Keratinocyte (primary cell): ENCODE results near the gene SULF2. TPM values are rescaled to one million over a fixed set of nuclear protein-coding genes. Genes with fewer than 3 reads are reported as not detected.

Experiments used
- DNase-seq: peaks from one replicate; pipeline ENCODE4 v3.0.0-alpha.2; 2011; ENCODE audit warnings: low read depth, missing footprints, low spot score
- FAIRE-seq: peaks from 2 replicates; lab custom pipeline; 2011; peaks lifted over from hg19 to GRCh38; lab: Jason Lieb, UNC
- H2AFZ ChIP-seq: 2 replicates; pipeline ENCODE4 v1.6.0; 2012; ENCODE audit warnings: low read length, control low read depth, inconsistent platforms; ENCODE audit not compliant: control insufficient read depth
- H3K27ac ChIP-seq: 2 replicates; pipeline ENCODE4 v1.5.1; 2011; ENCODE audit warnings: low read length; ENCODE audit not compliant: control insufficient read depth, insufficient read depth
- H3K27me3 ChIP-seq: 3 replicates; pipeline ENCODE4 v1.6.0; 2011; ENCODE audit warnings: low read length; ENCODE audit not compliant: control insufficient read depth, insufficient read depth; ENCODE audit errors: extremely low read depth
- H3K36me3 ChIP-seq, 2 experiments: 2 replicates in 1 of 2; 3 replicates in 1 of 2; pipeline ENCODE4 v1.5.1; 2011; ENCODE audit warnings: low read length in 2 of 2, mild to moderate bottlenecking in 1 of 2; ENCODE audit not compliant: control insufficient read depth in 2 of 2, insufficient read depth in 2 of 2; ENCODE audit errors: extremely low read depth in 1 of 2
- H3K4me1 ChIP-seq: 3 replicates; pipeline ENCODE4 v1.5.1; 2011; ENCODE audit warnings: low read length; ENCODE audit not compliant: control insufficient read depth, insufficient read depth; ENCODE audit errors: extremely low read depth
- H3K4me2 ChIP-seq: 3 replicates; pipeline ENCODE4 v1.6.0; 2011; ENCODE audit warnings: low read depth, low read length; ENCODE audit not compliant: control insufficient read depth, insufficient read depth; ENCODE audit errors: extremely low read depth
- H3K4me3 ChIP-seq, 3 experiments: fragments of 200-600 bp in 1 of 3; sonication (generic) in 1 of 3; 2 replicates in 2 of 3; 3 replicates in 1 of 3; pipeline ENCODE4 v1.5.1; 2011 to 2016; ENCODE audit warnings: low read length in 3 of 3, mild to moderate bottlenecking in 3 of 3, control low read depth in 2 of 3, inconsistent platforms in 1 of 3, low read depth in 1 of 3, mixed read lengths in 1 of 3, mixed run types in 1 of 3, moderate library complexity in 1 of 3; ENCODE audit not compliant: control insufficient read depth in 2 of 3, insufficient read depth in 2 of 3; ENCODE audit errors: extremely low read depth in 1 of 3
- H3K79me2 ChIP-seq: 2 replicates; pipeline ENCODE4 v1.6.0; 2012; ENCODE audit warnings: low read length; ENCODE audit not compliant: control insufficient read depth, insufficient read depth
- H3K9ac ChIP-seq: 3 replicates; pipeline ENCODE4 v1.6.0; 2011; ENCODE audit warnings: low read length; ENCODE audit not compliant: control insufficient read depth, insufficient read depth; ENCODE audit errors: extremely low read depth
- H3K9me1 ChIP-seq: 3 replicates; pipeline ENCODE4 v1.6.0; 2011; ENCODE audit warnings: low read length; ENCODE audit not compliant: control insufficient read depth, insufficient read depth; ENCODE audit errors: extremely low read depth
- H3K9me3 ChIP-seq: 2 replicates; pipeline ENCODE4 v1.5.1; 2012; ENCODE audit warnings: low read depth, low read length; ENCODE audit not compliant: control insufficient read depth
- H4K20me1 ChIP-seq: 3 replicates; pipeline ENCODE4 v1.6.0; 2011; ENCODE audit warnings: low read length; ENCODE audit not compliant: control insufficient read depth, insufficient read depth; ENCODE audit errors: extremely low read depth
- EZH2 ChIP-seq: IDR thresholded peaks from one replicate; pipeline ENCODE4 v1.6.1; 2012; ENCODE audit warnings: inconsistent platforms, mild to moderate bottlenecking, low read length, moderate library complexity
- dilution Hi-C: fragments of 300-500 bp; cut with MboI; formaldehyde crosslinking; loops from one replicate; pipeline ENCODE4 v1.7.0; 2020; ENCODE audit warnings: low sequenced_read_pairs; ENCODE audit not compliant: extremely low pct_ligation_motif_present
- polyA plus RNA-seq, 5 experiments: library from polyadenylated mRNA; depleted of rRNA in 3 of 5; stranded (reverse) in 3 of 5; stranded (forward) in 1 of 5; unstranded in 1 of 5; fragments of >200 nt; gene quantifications; 1 replicate in 1 of 5; 2 replicates in 3 of 5; 3 replicates in 1 of 5; pipeline versions ENCODE4 v1.2.1 to v1.2.3, GENCODE V29; 2011 to 2012; ENCODE audit warnings: missing spikeins in 2 of 5, low read depth in 1 of 5, low replicate concordance in 1 of 5
- TF ChIP-seq, protein P1 (sequence below), 3 experiments: IDR thresholded peaks in 1 of 3; conservative IDR thresholded peaks in 1 of 3; optimal IDR thresholded peaks in 1 of 3; 2 replicates in 2 of 3; 3 replicates in 1 of 3; pipeline versions ENCODE3 to v1.5.1; 2011; ENCODE audit warnings: low read length in 3 of 3, mild to moderate bottlenecking in 3 of 3, moderate library complexity in 2 of 3, control low read depth in 1 of 3, inconsistent platforms in 1 of 3; ENCODE audit not compliant: insufficient read depth in 2 of 3; ENCODE audit errors: extremely low read depth in 1 of 3

The SULF2 gene
- polyA plus RNA-seq, 1 donor (not counting 4 experiments of a cell fraction or from before 2014, with no cell fraction given), result 64.4 TPM

DNA sequence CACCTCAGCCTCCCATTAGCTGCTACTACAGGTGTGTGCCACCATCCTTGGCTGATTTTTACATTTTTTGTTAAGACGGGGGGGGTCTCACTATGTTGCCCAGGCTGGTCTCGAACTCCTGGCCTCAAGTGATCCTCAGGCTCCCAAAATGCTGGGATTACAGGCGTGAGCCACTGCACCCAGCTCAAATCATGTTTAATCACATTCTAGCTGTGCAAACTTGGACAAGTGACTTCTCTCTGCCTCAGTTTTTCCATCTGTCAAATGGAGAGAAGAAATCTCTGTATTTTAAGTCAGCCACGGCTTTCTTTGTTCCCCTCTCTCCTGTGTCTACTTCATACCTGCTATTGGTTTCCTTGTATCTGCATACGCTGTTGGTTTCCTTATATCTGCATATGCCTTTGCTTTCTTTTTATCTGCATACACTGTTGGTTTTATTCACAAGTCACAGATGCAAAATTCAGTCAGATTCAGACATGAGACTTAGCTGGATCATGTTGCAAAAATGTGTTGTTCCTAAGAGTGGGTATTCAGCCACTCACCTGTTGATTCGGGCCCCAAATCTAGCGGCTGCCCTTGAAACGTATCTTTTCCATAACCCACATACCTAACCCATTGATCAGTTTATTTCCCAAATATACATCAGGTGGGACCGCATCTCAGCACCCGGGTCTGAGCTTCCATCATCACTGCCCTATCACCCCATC lies 30.2 kb downstream of the SULF2 start:
- peaks cover 3% of the 10 kb centered on the region for H4K20me1 ChIP-seq

DNA sequence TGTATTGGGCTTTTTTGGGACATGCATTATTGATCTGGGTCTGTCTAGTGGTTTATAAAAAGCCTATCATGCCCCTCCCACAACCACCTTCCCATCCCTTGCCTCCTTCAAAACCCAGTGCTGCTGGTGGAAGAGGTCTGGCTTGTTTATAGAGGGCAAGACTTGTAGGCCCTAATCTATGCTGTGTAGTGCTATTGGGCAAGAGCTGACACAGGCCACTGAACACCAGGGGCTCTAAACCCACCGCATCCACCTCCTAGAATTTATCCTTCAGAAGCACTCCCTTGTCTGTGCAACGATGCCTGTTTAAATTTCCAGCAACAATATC lies 30.9 kb downstream of the SULF2 start:
- dilution Hi-C loops, result no loop called here
- Histone ChIP-seq H3K4me2 (no peak overlapping the region), H3K36me3 (peaks cover 28 to 44% of the 10 kb centered on the region in 2 experiments), H2AFZ (no peak overlapping the region), H3K4me3 (no peak overlapping the region), H3K9me3 (no peaks in the 10 kb centered on the region), H3K9me1 (no peaks in the 10 kb centered on the region), H3K27ac (no peak overlapping the region), H3K79me2 (peaks cover 48% of the 10 kb centered on the region), H3K9ac (no peak overlapping the region), H3K27me3 (no peaks in the 10 kb centered on the region), H4K20me1 (peaks cover 3% of the 10 kb centered on the region), H3K4me1 (no peaks in the 10 kb centered on the region)
- TF ChIP-seq, protein P1, sequence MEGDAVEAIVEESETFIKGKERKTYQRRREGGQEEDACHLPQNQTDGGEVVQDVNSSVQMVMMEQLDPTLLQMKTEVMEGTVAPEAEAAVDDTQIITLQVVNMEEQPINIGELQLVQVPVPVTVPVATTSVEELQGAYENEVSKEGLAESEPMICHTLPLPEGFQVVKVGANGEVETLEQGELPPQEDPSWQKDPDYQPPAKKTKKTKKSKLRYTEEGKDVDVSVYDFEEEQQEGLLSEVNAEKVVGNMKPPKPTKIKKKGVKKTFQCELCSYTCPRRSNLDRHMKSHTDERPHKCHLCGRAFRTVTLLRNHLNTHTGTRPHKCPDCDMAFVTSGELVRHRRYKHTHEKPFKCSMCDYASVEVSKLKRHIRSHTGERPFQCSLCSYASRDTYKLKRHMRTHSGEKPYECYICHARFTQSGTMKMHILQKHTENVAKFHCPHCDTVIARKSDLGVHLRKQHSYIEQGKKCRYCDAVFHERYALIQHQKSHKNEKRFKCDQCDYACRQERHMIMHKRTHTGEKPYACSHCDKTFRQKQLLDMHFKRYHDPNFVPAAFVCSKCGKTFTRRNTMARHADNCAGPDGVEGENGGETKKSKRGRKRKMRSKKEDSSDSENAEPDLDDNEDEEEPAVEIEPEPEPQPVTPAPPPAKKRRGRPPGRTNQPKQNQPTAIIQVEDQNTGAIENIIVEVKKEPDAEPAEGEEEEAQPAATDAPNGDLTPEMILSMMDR (optimal IDR thresholded peaks at IDR 0.05 in 1 of 3, IDR thresholded peaks at IDR 0.05 in 1 of 3, conservative IDR thresholded peaks at IDR 0.05 in 1 of 3; ENCODE audit: extremely low read depth in 1 of 3, insufficient read depth in 2 of 3, low read length in 3 of 3), result no peak
- DNase-seq (no peak), FAIRE-seq (no peak)

More for the DNA sequence above, 30.2 kb downstream of the SULF2 start:
- no peak overlapping the region for H3K4me2 ChIP-seq
- H3K79me2 ChIP-seq, result peaks cover 52% of the 10 kb centered on the region
- H3K27ac ChIP-seq, result no peak overlapping the region
- peaks cover 27 to 43% of the 10 kb centered on the region in 2 experiments for H3K36me3 ChIP-seq
- H2AFZ ChIP-seq, result no peak overlapping the region
- no peaks in the 10 kb centered on the region for H3K9me3 ChIP-seq
- H3K4me1 ChIP-seq, result no peaks in the 10 kb centered on the region
- H3K27me3 ChIP-seq, result no peaks in the 10 kb centered on the region
- no peak overlapping the region for H3K9ac ChIP-seq
- H3K4me3 ChIP-seq, result no peak overlapping the region
- DNase-seq (no peak), FAIRE-seq (no peak)
- dilution Hi-C loops, result no loop called here
- no peak for TF ChIP-seq EZH2
- TF ChIP-seq, protein P1 (optimal IDR thresholded peaks at IDR 0.05 in 1 of 3, IDR thresholded peaks at IDR 0.05 in 1 of 3, conservative IDR thresholded peaks at IDR 0.05 in 1 of 3; ENCODE audit: extremely low read depth in 1 of 3, insufficient read depth in 2 of 3, low read length in 3 of 3), result no peak
- no peaks in the 10 kb centered on the region for H3K9me1 ChIP-seq
